Panc1 (cell line): ENCODE data around the gene RPL3.

ENCODE experiments used
- POLR2AphosphoS5 ChIP-seq: IDR thresholded peaks from 2 replicates; pipeline ENCODE4 v1.6.1; 2012; ENCODE audit warnings: mild to moderate bottlenecking, low read depth, low read length, moderate library complexity
- REST ChIP-seq, 2 experiments: IDR thresholded peaks; 2 replicates each; pipeline ENCODE4 v1.6.1; 2011 to 2012; ENCODE audit warnings: low read depth in 2 of 2, control low read depth in 1 of 2, low read length in 1 of 2, mild to moderate bottlenecking in 1 of 2, moderate library complexity in 1 of 2; ENCODE audit not compliant: insufficient read depth in 1 of 2
- SIN3A ChIP-seq: IDR thresholded peaks from 2 replicates; pipeline ENCODE4 v1.6.1; 2012; ENCODE audit warnings: low read depth, mild to moderate bottlenecking, low read length, moderate library complexity, borderline replicate concordance; ENCODE audit not compliant: insufficient read depth
- TCF7L2 ChIP-seq: IDR thresholded peaks from 2 replicates; pipeline ENCODE4 v1.6.1; 2011; ENCODE audit warnings: mild to moderate bottlenecking, low read depth, low read length, inconsistent platforms
- TF ChIP-seq, protein P1 (sequence below): fragments of 450-650 bp; IDR thresholded peaks from 2 replicates; pipeline ENCODE4 v1.5.1; 2017; ENCODE audit warnings: mild to moderate bottlenecking

- TF ChIP-seq REST (IDR thresholded peaks at IDR 0.05; ENCODE audit: insufficient read depth in 1 of 2, low read depth in 2 of 2, low read length in 1 of 2), result no peak
- TF ChIP-seq, protein P1, sequence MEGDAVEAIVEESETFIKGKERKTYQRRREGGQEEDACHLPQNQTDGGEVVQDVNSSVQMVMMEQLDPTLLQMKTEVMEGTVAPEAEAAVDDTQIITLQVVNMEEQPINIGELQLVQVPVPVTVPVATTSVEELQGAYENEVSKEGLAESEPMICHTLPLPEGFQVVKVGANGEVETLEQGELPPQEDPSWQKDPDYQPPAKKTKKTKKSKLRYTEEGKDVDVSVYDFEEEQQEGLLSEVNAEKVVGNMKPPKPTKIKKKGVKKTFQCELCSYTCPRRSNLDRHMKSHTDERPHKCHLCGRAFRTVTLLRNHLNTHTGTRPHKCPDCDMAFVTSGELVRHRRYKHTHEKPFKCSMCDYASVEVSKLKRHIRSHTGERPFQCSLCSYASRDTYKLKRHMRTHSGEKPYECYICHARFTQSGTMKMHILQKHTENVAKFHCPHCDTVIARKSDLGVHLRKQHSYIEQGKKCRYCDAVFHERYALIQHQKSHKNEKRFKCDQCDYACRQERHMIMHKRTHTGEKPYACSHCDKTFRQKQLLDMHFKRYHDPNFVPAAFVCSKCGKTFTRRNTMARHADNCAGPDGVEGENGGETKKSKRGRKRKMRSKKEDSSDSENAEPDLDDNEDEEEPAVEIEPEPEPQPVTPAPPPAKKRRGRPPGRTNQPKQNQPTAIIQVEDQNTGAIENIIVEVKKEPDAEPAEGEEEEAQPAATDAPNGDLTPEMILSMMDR, result no peak
- no peak for TF ChIP-seq POLR2AphosphoS5
- no peak for TF ChIP-seq TCF7L2
- TF ChIP-seq SIN3A, result 0 out of 2 replicates have a peak, but pooled peaks have one; percentile 3
Measured at GRCh38 chr22:39317084-39317774, 2.2 kb downstream of the RPL3 start.
